Activated T-cell treated with anti-CD3 and anti-CD28 coated beads, Interleukin-2, amount 50 U/mL, for 24 hours (primary cell): Measurements from ENCODE around the gene ELF3.
"Not testable (repeated sequence)": the region's sequence is repeated elsewhere in the genome, so short reads cannot be mapped to it uniquely, and the experiment has no call there.

Experiments
- DNase-seq: peaks from one replicate; pipeline ENCODE4 v3.0.0-alpha.2; 2020
- H3K27ac Mint-ChIP-seq: 2 replicates; pipeline ENCODE4 v1.8.0; 2020; ENCODE audit warnings: mild to moderate bottlenecking, mixed read lengths
- H3K27me3 Mint-ChIP-seq: 2 replicates; pipeline ENCODE4 v1.8.0; 2020; ENCODE audit warnings: mixed read lengths
- H3K36me3 Mint-ChIP-seq: 2 replicates; pipeline ENCODE4 v1.8.0; 2020; ENCODE audit warnings: low read depth, mixed read lengths
- H3K4me1 Mint-ChIP-seq: 2 replicates; pipeline ENCODE4 v1.8.0; 2020; ENCODE audit warnings: low read depth, mixed read lengths
- H3K4me3 Mint-ChIP-seq: 2 replicates; pipeline ENCODE4 v1.8.0; 2020; ENCODE audit warnings: mild to moderate bottlenecking, moderate library complexity, mixed read lengths
- H3K9me3 Mint-ChIP-seq: 2 replicates; pipeline ENCODE4 v1.8.0; 2020; ENCODE audit warnings: mixed read lengths

Gene ELF3

GRCh38 chr1:202037706-202038296, 27.4 kb downstream of the ELF3 start:
- no peaks in the 10 kb centered on the region for H3K36me3 Mint-ChIP-seq
- H3K27me3 Mint-ChIP-seq: peaks cover 3% of the 10 kb centered on the region
- no peaks in the 10 kb centered on the region for H3K9me3 Mint-ChIP-seq
- H3K27ac Mint-ChIP-seq: no peak overlapping the region
- no peak for DNase-seq
- no peaks in the 10 kb centered on the region for H3K4me1 Mint-ChIP-seq
- H3K4me3 Mint-ChIP-seq: no peak overlapping the region

GRCh38 chr1:202038688-202039346, 28.4 kb downstream of the ELF3 start:
- no peak for DNase-seq
- H3K4me3 Mint-ChIP-seq: no peak overlapping the region
- no peaks in the 10 kb centered on the region for H3K36me3 Mint-ChIP-seq
- no peak overlapping the region for H3K27ac Mint-ChIP-seq
- no peaks in the 10 kb centered on the region for H3K4me1 Mint-ChIP-seq
- H3K9me3 Mint-ChIP-seq: no peaks in the 10 kb centered on the region
- peaks cover 4% of the 10 kb centered on the region for H3K27me3 Mint-ChIP-seq

- H3K4me3 Mint-ChIP-seq: no peak overlapping the region
- no peaks in the 10 kb centered on the region for H3K4me1 Mint-ChIP-seq
- H3K9me3 Mint-ChIP-seq: no peaks in the 10 kb centered on the region
- H3K27ac Mint-ChIP-seq: no peak overlapping the region
- peaks cover 8% of the 10 kb centered on the region for H3K27me3 Mint-ChIP-seq
- no peak for DNase-seq
- H3K36me3 Mint-ChIP-seq: no peaks in the 10 kb centered on the region
Observed at GRCh38 chr1:202045705-202046104, 35.3 kb downstream of the ELF3 start.

- Mint-ChIP-seq H3K36me3 (no peaks in the 10 kb centered on the region), H3K4me3 (no peak overlapping the region), H3K27me3 (peaks cover 8% of the 10 kb centered on the region), H3K9me3 (no peaks in the 10 kb centered on the region), H3K4me1 (no peaks in the 10 kb centered on the region), H3K27ac (no peak overlapping the region)
- DNase-seq: no peak
Observed at GRCh38 chr1:202046227-202046626, 35.8 kb downstream of the ELF3 start.

- Mint-ChIP-seq H3K27ac (no peak overlapping the region), H3K9me3 (no peaks in the 10 kb centered on the region), H3K4me3 (no peak overlapping the region), H3K36me3 (no peaks in the 10 kb centered on the region), H3K27me3 (peaks cover 8% of the 10 kb centered on the region), H3K4me1 (no peaks in the 10 kb centered on the region)
- no peak for DNase-seq
Observed at GRCh38 chr1:202046748-202047708, 36.6 kb downstream of the ELF3 start.

- no peak for DNase-seq
- Mint-ChIP-seq H3K27me3 (peaks cover 8% of the 10 kb centered on the region), H3K36me3 (no peaks in the 10 kb centered on the region), H3K4me1 (no peaks in the 10 kb centered on the region), H3K4me3 (no peak overlapping the region), H3K27ac (no peak overlapping the region), H3K9me3 (no peaks in the 10 kb centered on the region)
Observed at GRCh38 chr1:202047977-202048376, 37.6 kb downstream of the ELF3 start.

- Mint-ChIP-seq H3K9me3 (no peaks in the 10 kb centered on the region), H3K27me3 (peaks cover 5% of the 10 kb centered on the region), H3K36me3 (no peaks in the 10 kb centered on the region), H3K27ac (no peak overlapping the region), H3K4me3 (no peak overlapping the region), H3K4me1 (no peaks in the 10 kb centered on the region)
- no peak for DNase-seq
Observed at GRCh38 chr1:202049129-202049528, 38.7 kb downstream of the ELF3 start.

GRCh38 chr1:202054094-202054493, 43.7 kb downstream of the ELF3 start:
- H3K4me3 Mint-ChIP-seq: no peak overlapping the region
- no peaks in the 10 kb centered on the region for H3K36me3 Mint-ChIP-seq
- H3K9me3 Mint-ChIP-seq: no peaks in the 10 kb centered on the region
- no peaks in the 10 kb centered on the region for H3K27me3 Mint-ChIP-seq
- no peak overlapping the region for H3K27ac Mint-ChIP-seq
- DNase-seq: no peak
- no peaks in the 10 kb centered on the region for H3K4me1 Mint-ChIP-seq

GRCh38 chr1:202054673-202055072, 44.3 kb downstream of the ELF3 start:
- not testable (repeated sequence) for H3K4me3 Mint-ChIP-seq, H3K36me3 Mint-ChIP-seq, H3K27ac Mint-ChIP-seq, H3K4me1 Mint-ChIP-seq, DNase-seq, H3K27me3 Mint-ChIP-seq, H3K9me3 Mint-ChIP-seq

- H3K36me3 Mint-ChIP-seq: no peaks in the 10 kb centered on the region
- peaks cover 4% of the 10 kb centered on the region for H3K27me3 Mint-ChIP-seq
- no peak overlapping the region for H3K27ac Mint-ChIP-seq
- no peak overlapping the region for H3K4me3 Mint-ChIP-seq
- no peak for DNase-seq
- no peaks in the 10 kb centered on the region for H3K4me1 Mint-ChIP-seq
- H3K9me3 Mint-ChIP-seq: no peaks in the 10 kb centered on the region
Observed at GRCh38 chr1:202056644-202057334, 46.4 kb downstream of the ELF3 start.

GRCh38 chr1:202057335-202057704, 46.9 kb downstream of the ELF3 start:
- H3K4me1 Mint-ChIP-seq, DNase-seq, H3K9me3 Mint-ChIP-seq, H3K27ac Mint-ChIP-seq, H3K36me3 Mint-ChIP-seq, H3K27me3 Mint-ChIP-seq, H3K4me3 Mint-ChIP-seq: not testable (repeated sequence)

- H3K27ac Mint-ChIP-seq: no peak overlapping the region
- DNase-seq: no peak
- H3K4me1 Mint-ChIP-seq: no peaks in the 10 kb centered on the region
- H3K4me3 Mint-ChIP-seq: no peak overlapping the region
- no peaks in the 10 kb centered on the region for H3K36me3 Mint-ChIP-seq
- H3K9me3 Mint-ChIP-seq: no peaks in the 10 kb centered on the region
- H3K27me3 Mint-ChIP-seq: peaks cover 10% of the 10 kb centered on the region
Observed at GRCh38 chr1:202058001-202058908, 47.9 kb downstream of the ELF3 start.

GRCh38 chr1:202061055-202061454, 50.7 kb downstream of the ELF3 start:
- Mint-ChIP-seq H3K9me3 (no peaks in the 10 kb centered on the region), H3K27me3 (peaks cover 11% of the 10 kb centered on the region), H3K36me3 (no peaks in the 10 kb centered on the region), H3K27ac (no peak overlapping the region), H3K4me3 (no peak overlapping the region), H3K4me1 (no peaks in the 10 kb centered on the region)
- DNase-seq: no peak

- DNase-seq: not testable (repeated sequence)
Observed at GRCh38 chr1:202061787-202062186, 51.4 kb downstream of the ELF3 start.

More at GRCh38 chr1:202061787-202062186, 51.4 kb downstream of the ELF3 start:
- H3K4me1 Mint-ChIP-seq, H3K4me3 Mint-ChIP-seq, H3K27ac Mint-ChIP-seq, H3K36me3 Mint-ChIP-seq, H3K9me3 Mint-ChIP-seq: not testable (repeated sequence)
- H3K27me3 Mint-ChIP-seq: peaks cover 11% of the 10 kb centered on the region
